ENCODE measurements around the gene FIBP.
"Not testable (repeated sequence)": the region's sequence is repeated elsewhere in the genome, so short reads cannot be mapped to it uniquely, and the experiment has no call there.

The FIBP gene

DNA sequence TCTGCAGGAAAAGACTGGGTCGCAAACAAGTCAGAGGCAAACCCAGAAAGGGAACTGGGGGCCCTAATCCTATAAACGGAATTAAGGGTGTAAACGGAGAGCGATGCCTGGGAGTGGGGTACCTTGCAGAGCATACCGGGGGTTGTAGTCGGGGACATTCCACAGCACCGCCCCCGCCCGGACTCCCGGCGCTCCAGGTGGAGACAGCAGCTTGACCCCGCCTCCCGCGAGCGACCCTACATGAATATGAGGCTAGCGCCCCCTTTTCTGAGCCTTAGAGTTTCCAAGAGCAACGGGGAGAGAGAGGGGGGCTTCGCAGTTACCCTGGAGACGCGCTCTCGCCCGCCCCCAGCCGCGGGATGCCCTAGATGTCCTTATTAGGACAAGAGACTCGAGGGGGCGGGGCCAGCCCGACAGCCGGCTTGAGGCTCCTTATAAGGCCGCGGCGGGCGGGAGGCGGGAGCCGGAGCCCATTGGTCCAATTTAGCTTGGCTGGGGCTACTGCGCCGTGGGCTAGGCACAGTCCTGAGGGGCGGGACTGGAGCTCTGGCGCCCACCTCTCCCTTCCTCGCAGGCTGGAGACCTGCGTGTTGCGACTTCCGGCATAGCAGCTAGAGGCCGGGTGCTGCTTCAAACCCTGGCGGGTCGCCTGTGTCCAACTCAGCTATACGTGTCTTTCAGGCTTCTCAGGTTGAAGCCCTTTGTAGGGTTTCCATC lies 29.0 kb downstream of the FIBP start:
- DNase-seq (ENCODE audit: low spot score), result peak; percentile 87

- DNase-seq (ENCODE audit: low spot score), result no peak
Observed at GRCh38 chr11:65858681-65859087, 29.6 kb downstream of the FIBP start.

DNA sequence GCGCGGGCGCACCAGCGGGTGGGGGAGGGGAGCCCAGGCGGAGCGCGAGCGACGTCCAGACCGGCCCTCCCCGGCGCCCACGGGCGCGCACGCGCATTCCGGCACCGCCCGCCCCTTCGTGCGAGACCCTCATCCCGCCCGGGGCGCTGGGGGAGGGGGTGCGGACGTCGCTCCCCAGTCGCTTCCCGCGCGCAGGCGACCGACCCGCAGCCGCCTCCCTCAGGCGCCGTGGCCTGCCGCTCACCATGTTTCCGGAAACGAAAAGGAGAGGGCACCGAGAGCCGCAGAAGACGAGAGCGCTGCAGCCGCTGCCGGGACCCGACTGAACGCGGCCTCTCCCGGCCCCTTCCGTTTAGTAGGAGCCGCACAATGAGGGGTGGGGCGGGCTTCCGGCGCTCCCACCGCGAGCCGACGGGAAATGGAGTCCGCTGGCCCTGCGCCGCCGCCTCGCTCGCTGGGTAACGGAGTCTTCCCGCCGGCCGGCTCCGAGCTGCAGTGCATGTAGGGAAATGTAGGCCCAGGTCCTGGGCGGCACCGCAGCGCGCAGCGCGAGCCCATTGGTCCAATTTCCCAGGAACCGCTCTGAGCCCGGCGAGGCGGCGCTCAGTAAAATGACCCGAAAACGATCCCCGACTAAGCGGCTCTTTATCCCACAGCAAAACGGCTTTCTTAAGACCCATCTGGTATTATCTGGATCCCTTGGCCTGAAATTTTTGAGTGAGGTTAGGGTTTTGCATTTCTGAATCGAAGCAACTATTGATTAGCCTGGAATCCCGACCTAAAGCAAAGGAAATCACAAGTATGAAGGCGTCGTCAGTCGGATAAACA lies 30.2 kb downstream of the FIBP start, which contains the start of gene CFL1:
Gene CFL1, minus strand, starts transcription at position 328 of the 828 bp plus-strand sequence. Its CDS starts 81 bp downstream, at position 247.
- peak; percentile 79 for DNase-seq (ENCODE audit: low spot score)

GRCh38 chr11:65857500-65857852 lies 30.8 kb downstream of the FIBP start:
- no peak for DNase-seq (ENCODE audit: low spot score)

DNA sequence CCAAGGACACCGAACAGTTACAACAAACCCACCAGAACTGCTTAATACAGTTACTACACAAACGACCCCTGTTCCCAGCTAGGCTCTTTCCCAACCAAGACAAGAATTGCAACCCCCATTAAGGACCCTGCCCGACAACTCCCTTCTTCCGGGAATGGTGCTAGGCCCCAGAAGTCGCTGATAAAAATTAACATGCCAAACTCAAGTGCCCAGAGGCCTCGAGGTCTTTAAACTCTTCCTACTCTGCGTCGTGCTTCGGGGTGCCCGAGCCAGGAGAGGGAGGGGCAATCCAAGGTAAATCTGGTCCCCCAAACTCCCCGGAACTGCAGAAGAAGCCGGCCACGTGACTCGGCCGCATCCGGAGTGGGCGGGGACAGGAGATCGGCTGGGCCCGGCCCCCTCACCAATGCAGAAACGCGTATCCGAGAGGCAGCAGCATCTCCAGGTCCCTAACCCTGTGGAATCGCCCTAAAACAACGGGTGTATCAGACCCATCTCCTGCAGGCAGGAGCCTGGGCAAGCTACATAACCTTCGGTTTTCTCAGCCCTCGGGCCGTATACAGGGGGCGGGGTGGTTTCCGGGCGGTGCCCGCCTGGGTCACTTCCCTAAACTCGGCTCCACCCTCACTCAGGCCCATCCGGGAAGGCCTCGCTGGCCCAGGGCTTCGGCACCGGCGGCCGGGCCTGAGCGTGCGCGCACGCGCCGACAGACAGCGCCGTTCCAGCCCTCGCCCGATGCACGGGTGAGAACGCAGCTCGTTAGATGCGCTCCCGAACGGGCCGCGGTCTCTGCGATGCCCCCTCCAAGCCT lies 31.4 kb downstream of the FIBP start:
- DNase-seq (ENCODE audit: low spot score), result no peak

- no peak for DNase-seq (ENCODE audit: low spot score)
Observed at GRCh38 chr11:65855927-65856363, 32.3 kb downstream of the FIBP start.

DNA sequence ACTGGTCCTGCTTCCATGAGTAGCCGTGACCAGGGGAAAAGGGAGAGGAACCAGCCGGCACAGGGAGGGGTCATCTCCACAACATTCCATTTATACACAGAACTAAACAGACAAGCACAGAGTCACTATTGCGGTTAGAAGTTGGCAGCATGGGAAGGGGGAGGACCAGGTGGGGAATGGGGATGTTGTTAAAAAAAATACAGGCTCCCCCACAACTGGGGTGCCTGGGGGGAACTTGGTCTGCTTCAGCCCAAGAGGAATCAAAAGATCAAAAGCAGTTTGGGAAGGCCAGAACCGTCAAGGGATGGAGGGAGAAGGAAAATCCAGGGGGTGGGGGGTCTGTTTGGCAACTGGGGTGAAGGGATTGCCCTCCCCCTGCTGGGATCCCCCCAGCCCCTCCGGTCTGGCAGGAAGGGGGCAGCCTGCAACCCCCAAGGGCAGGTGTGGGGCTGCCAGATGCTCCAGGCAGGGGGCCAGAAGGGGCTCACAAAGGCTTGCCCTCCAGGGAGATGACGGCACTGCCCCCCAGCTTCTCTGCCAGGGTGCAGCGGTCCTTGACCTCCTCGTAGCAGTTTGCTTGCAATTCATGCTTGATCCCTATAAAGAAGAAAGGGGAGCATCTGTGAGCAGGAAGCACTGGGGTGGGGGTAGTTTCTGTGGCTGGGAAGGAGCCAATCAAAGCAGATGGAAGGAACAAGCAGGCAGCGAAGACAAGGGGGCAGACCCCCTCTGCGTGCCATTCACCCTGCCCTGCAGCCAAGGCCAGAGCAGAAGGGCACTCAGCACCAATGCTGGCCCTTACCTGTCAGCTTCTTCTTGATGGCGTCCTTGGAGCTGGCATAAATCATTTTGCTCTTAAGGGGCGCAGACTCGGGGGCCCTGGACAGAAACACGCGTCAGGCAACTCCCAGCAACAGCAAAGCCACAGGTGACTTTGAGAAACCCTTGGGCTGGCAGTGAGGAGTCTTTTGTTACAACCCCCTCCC lies 33.1 kb downstream of the FIBP start:
- DNase-seq (ENCODE audit: low spot score), result no peak

GRCh38 chr11:65854161-65854592 lies 34.1 kb downstream of the FIBP start:
- DNase-seq (ENCODE audit: low spot score), result no peak

DNA sequence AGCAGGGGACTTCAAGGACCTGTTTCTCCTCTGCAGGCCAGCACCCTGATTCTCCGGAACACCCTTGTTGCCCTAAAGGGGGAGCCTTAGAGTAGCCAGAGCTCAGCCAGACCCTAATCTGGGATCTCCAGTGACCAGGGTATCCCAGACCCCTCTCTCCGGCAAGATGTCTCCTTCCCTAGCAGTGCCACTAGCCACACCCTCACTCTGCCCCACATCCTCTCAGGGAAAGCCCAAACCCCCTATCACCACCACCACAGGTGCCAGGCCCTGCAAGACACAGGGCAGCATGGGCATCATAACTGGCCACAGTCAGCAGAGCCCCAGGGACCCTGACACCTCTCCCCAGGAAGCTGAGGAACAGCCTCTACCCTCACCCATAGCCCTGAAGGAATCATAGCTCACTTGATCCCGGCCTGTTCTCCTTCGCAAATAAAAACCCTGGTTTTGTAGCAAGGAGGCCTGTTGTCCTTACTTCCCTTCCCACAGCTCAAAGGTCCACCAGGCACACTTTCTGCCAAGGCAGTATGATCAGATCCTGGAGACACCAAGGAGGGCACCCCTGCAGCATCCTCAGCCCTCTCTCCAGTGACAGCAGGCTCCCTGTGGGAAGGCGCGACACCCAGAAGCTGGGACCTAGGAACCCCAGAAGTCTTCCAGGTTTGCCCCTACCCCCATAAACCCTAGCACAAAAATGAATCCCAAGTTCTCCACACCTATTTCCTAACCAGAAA lies 34.9 kb downstream of the FIBP start:
- no peak for DNase-seq (ENCODE audit: low spot score)

GRCh38 chr11:65852508-65853245 lies 35.6 kb downstream of the FIBP start:
- no peak for DNase-seq (ENCODE audit: low spot score)

DNA sequence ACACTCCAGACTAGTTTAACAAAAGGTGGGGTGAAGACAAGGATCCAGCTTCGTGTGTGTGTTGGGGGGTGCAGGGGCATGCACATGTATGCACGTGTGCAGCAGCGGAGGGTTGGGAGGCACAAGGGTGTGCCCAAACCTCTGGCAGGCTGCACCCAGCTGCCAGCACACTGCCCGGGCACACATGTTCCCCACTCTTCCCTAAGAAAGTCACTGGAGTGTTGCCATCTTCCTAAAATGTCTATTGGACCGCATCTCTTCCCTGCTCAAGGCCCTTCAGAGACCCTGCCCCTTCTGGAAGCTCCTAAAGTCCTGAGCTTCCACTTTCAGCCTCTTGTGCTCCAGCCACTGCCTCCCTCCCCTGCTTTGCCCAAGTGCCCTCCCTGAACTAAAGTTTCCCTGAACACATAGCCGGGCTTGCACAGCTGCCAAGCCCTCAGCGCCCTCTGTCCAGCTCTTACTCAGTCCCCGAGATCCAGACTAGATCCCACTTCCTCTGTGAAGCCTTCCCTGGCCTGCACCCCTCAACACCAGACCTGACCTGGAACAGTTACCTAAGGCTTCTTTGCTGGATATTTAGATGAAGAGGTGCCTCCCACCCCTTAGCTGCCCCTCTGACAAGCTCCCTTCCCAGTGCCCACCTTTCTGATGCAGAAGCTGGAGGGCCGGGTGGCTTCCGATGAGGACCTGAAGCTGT lies 36.3 kb downstream of the FIBP start:
- no peak for DNase-seq (ENCODE audit: low spot score)

DNA sequence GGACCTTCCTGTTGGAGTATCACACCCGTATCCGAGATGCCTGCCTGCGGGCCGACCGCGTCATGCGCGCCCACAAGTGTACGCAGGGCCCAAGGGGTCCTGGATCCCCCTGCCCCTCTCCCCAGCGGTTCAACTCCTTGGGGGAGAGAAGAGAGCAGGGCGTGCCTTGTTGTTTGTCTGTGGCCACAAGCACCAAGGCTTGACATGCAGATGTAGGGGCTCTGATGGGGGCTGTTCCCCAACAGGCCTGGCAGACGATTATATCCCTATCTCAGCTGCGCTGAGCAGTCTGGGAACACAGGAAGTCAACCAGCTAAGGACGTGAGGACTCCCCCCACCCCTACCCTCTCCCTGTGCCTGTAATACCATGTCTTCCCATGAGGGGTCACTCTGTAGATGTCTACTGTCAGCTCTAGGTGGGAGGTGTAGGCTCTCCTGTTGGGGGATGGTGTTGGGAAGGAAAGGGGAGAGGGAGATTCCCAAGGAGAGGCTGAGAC lies 37.1 kb downstream of the FIBP start:
- peak; percentile 85 for DNase-seq (ENCODE audit: low spot score)

GRCh38 chr11:65850217-65851082 lies 37.8 kb downstream of the FIBP start:
- DNase-seq (ENCODE audit: low spot score), result no peak

- no peak for DNase-seq (ENCODE audit: low spot score)
Observed at GRCh38 chr11:65849771-65850216, 38.5 kb downstream of the FIBP start.

DNA sequence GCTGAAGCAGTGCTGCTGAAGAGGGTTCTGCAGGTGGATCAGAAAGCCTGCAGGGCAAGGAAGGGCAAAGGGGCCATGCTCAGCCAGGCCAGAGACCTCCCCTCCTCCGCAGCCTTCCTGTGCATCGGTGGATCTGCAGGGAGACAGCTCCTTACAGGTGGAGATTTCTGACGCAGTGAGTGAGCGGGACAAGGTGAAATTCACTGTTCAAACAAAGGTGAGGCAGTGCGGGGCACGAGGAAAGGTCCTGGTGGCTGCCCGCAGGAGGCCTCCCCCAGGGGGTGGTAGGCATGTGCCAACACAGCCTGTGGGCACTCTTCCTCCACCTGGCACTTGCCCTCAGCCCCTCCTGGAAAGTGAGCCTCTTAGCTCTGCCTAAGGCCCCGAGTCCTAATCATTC lies 38.9 kb downstream of the FIBP start:
- no peak for DNase-seq (ENCODE audit: low spot score)

- DNase-seq (ENCODE audit: low spot score), result not testable (repeated sequence)
Observed at GRCh38 chr11:65848693-65849092, 39.6 kb downstream of the FIBP start.

DNA sequence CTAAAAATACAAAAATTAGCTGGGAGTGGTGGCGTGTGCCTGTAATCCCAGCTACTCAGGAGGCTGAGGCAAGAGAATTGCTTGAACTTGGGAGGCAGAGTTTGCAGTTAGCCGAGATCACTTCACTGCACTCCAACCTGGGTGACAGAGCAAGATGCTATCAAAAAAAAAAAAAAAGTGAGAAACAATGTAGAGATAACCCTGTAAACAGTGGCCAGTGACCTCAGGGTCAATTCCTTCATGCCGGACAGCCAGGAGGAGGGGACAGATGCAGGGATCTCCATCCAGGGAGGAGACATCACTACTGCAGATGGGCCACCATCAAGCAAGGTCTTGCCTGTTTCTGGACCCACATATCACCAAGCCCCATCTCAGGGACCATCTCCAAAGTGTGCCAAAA lies 40.5 kb downstream of the FIBP start:
- no peak for DNase-seq (ENCODE audit: low spot score)

Measured in iPS-NIHi11 (cell line).